SU-DHL-6 (cell line): ENCODE data around the gene YTHDF1.

Experiments used
- H2AFZ ChIP-seq: fragments of 200-600 bp; sonication (generic); 2 replicates; pipeline ENCODE4 v1.6.1; 2014; ENCODE audit warnings: low read depth, mild to moderate bottlenecking, moderate library complexity, mixed read lengths, antibody characterized with exemption, low read length; ENCODE audit not compliant: severe bottlenecking
- H3F3A ChIP-seq: fragments of 200-600 bp; shearing (Covaris generic); 2 replicates; pipeline ENCODE4 v1.6.0; 2016; ENCODE audit warnings: antibody characterized with exemption, mild to moderate bottlenecking; ENCODE audit not compliant: insufficient read depth
- H3K27ac ChIP-seq: fragments of 200-600 bp; sonication (generic); 2 replicates; pipeline ENCODE4 v1.5.1; 2016; ENCODE audit warnings: low read depth, mild to moderate bottlenecking, low read length, moderate library complexity, mixed read lengths
- H3K27me3 ChIP-seq: fragments of 200-600 bp; sonication (generic), shearing (Covaris generic); 2 replicates; pipeline ENCODE4 v1.6.0; 2014; ENCODE audit warnings: mild to moderate bottlenecking, low read length
- H3K36me3 ChIP-seq: fragments of 200-600 bp; sonication (generic); 2 replicates; pipeline ENCODE4 v1.6.1; 2014; ENCODE audit warnings: mild to moderate bottlenecking, low read length, mixed read lengths
- H3K4me2 ChIP-seq: fragments of 300-600, 200-600 bp; shearing (Covaris generic), sonication (generic); 2 replicates; pipeline ENCODE4 v1.6.0; 2014; ENCODE audit warnings: low read length, low read depth, mild to moderate bottlenecking; ENCODE audit not compliant: poor library complexity, severe bottlenecking
- H3K4me3 ChIP-seq: fragments of 200-600 bp; sonication (generic); 2 replicates; pipeline ENCODE4 v1.5.1; 2014; ENCODE audit warnings: antibody characterized with exemption, low read length, mild to moderate bottlenecking, mixed read lengths; ENCODE audit not compliant: insufficient read depth, poor library complexity, severe bottlenecking
- H3K79me2 ChIP-seq: fragments of 200-600 bp; sonication (generic); 2 replicates; pipeline ENCODE4 v1.6.1; 2014; ENCODE audit warnings: mild to moderate bottlenecking, low read length, moderate library complexity; ENCODE audit not compliant: insufficient read depth
- H3K9ac ChIP-seq: fragments of 200-600 bp; sonication (generic); 2 replicates; pipeline ENCODE4 v1.7.0; 2014; ENCODE audit warnings: mild to moderate bottlenecking, low read length
- H3K9me2 ChIP-seq: fragments of 200-600 bp; sonication (generic); replicated peaks from 2 replicates; pipeline ENCODE4 v1.6.1; 2014; ENCODE audit warnings: low read length; ENCODE audit not compliant: insufficient read depth
- H3K9me3 ChIP-seq: fragments of 200-600 bp; sonication (generic); 2 replicates; pipeline ENCODE4 v1.6.1; 2014; ENCODE audit warnings: low read length, mixed read lengths; ENCODE audit not compliant: insufficient read depth
- H4K20me1 ChIP-seq: fragments of 200-600 bp; sonication (generic); 2 replicates; pipeline ENCODE4 v1.6.1; 2014; ENCODE audit warnings: low read depth, mild to moderate bottlenecking, antibody characterized with exemption, low read length, moderate library complexity, mixed read lengths
- EZH2phosphoT487 ChIP-seq: fragments of 200-600 bp; sonication (generic), shearing (Covaris generic); conservative IDR thresholded peaks from 2 replicates; pipeline ENCODE4 v1.6.1; 2018; ENCODE audit warnings: mild to moderate bottlenecking, antibody characterized with exemption, low read length, moderate library complexity, mixed read lengths
- TF ChIP-seq, protein P1 (sequence below): fragments of 200-600 bp; sonication (generic); IDR thresholded peaks from one replicate; pipeline ENCODE4 v1.5.1; 2017; ENCODE audit warnings: antibody characterized with exemption, mild to moderate bottlenecking, low read length, moderate library complexity; ENCODE audit not compliant: insufficient read depth, poor library complexity, severe bottlenecking

Gene YTHDF1

DNA sequence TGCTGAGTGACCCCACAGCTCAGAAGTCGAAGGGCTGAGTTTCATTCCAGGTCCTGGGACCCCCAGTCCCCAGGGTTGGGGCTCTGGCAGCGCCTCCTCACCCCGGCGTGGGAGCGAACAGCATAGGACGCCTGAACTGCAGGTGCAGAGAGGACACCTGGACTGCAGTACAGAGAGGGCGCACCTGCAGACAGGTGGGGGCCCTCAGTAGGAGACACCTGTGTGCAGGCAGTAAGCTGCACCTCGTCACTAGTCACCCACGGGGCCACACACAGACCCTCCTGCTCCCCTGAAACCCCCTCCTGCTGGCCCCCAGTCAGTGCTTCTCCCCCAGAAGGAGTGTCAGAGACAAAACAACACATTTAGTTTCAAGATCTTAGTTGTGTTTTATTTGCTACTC, 46.9 kb upstream of the YTHDF1 start:
- no peaks in the 10 kb centered on the region for H4K20me1 ChIP-seq
- no peaks in the 10 kb centered on the region for H3F3A ChIP-seq
- H3K4me2 ChIP-seq = no peak overlapping the region
- H3K9me3 ChIP-seq = no peaks in the 10 kb centered on the region
- no peak overlapping the region for H3K9ac ChIP-seq
- no peak overlapping the region for H3K4me3 ChIP-seq
- H3K27ac ChIP-seq = no peak overlapping the region
- H3K27me3 ChIP-seq = no peaks in the 10 kb centered on the region; the same call in 1 of the 2 replicates
- no peaks in the 10 kb centered on the region for H3K36me3 ChIP-seq
- no peaks in the 10 kb centered on the region for H3K9me2 ChIP-seq
- H2AFZ ChIP-seq = no peak overlapping the region
- no peaks in the 10 kb centered on the region for H3K79me2 ChIP-seq
- TF ChIP-seq, protein P1, sequence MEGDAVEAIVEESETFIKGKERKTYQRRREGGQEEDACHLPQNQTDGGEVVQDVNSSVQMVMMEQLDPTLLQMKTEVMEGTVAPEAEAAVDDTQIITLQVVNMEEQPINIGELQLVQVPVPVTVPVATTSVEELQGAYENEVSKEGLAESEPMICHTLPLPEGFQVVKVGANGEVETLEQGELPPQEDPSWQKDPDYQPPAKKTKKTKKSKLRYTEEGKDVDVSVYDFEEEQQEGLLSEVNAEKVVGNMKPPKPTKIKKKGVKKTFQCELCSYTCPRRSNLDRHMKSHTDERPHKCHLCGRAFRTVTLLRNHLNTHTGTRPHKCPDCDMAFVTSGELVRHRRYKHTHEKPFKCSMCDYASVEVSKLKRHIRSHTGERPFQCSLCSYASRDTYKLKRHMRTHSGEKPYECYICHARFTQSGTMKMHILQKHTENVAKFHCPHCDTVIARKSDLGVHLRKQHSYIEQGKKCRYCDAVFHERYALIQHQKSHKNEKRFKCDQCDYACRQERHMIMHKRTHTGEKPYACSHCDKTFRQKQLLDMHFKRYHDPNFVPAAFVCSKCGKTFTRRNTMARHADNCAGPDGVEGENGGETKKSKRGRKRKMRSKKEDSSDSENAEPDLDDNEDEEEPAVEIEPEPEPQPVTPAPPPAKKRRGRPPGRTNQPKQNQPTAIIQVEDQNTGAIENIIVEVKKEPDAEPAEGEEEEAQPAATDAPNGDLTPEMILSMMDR = no peak
- no peak for TF ChIP-seq EZH2phosphoT487

DNA sequence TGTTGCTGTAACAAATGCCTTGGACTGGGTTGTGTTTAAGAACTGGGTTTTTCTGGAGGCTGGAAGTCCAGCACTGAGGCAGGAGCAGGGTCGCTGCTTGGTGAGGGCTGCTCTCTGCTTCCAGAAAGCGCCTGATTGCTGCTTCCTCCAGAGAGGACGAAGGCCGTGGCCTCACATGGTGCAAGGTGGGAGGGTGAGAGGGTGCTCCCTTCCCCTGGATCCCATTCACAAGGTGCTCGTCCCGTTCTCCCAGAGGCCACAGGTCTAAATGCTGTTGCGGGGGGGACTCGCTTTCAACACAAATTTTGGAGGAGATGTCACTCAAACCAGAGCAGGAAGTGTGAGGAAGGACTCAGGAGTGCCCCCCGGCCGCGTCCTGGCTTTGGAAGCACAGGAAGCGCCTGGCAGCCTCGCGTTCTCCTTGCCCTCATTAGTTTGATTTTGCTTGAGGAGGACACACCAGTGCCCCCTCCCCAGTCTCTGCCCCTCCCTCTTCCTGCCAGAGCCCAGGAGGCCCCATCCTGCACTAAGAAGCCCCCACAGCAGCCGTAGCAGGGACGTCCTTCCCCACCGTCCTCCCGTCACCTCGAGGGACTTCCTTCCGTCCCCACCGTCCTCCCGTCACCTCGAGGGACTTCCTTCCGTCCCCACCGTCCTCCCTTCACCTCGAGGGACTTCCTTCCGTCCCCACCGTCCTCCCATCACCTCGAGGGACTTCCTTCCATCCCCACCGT, 46.0 kb upstream of the YTHDF1 start:
- Histone ChIP-seq H3K79me2 (no peaks in the 10 kb centered on the region), H3K9ac (no peak overlapping the region), H2AFZ (no peak overlapping the region), H3K9me3 (no peaks in the 10 kb centered on the region), H3K27me3 (no peaks in the 10 kb centered on the region; the same call in 1 of the 2 replicates), H4K20me1 (no peaks in the 10 kb centered on the region), H3K9me2 (no peaks in the 10 kb centered on the region), H3F3A (no peaks in the 10 kb centered on the region), H3K27ac (no peak overlapping the region), H3K4me2 (no peak overlapping the region), H3K4me3 (no peak overlapping the region), H3K36me3 (no peaks in the 10 kb centered on the region)
- TF ChIP-seq, protein P1 = no peak
- TF ChIP-seq EZH2phosphoT487 = no peak

DNA sequence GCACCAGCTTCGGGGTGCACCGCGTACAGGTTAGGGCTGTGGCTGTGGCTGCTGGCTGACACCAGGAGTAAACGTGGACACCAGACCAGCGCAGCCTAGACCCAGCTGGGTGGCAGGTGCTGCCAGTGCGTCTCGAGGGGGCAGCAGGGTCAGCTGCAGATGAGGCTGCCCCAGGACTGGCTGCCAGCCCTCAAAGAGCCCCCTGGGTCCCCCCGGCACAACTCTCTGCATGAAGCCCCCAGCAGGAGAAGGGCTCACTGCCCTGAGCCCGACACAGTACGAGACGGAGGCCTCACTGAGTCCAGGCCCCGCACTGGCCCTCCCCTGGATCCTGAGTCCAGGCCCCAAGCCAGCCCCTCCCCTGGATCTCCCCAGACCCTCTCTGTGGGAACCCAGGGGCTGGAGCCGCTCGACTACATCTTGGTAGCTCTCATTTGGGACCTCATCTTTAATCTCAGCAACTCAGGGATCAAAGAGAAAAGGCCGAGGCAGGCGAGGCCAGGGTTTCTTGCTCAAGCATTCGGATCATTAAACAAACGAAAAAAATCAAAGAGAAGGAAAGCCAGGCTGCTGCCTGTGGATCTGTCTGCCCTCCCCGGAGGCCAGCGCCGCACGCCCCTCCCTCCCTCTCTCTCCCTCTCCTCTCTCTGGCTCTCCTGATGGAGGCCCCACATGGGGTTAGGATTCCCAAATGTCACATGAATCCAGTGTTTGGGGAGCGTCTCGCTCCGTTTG, 45.3 kb upstream of the YTHDF1 start:
- Histone ChIP-seq H4K20me1 (no peaks in the 10 kb centered on the region), H3F3A (no peaks in the 10 kb centered on the region), H3K27me3 (no peaks in the 10 kb centered on the region; the same call in 1 of the 2 replicates), H3K27ac (no peak overlapping the region), H3K36me3 (no peaks in the 10 kb centered on the region), H3K79me2 (no peaks in the 10 kb centered on the region), H3K9me2 (no peaks in the 10 kb centered on the region), H3K9ac (no peak overlapping the region), H3K9me3 (no peaks in the 10 kb centered on the region), H3K4me3 (no peak overlapping the region), H3K4me2 (no peak overlapping the region), H2AFZ (no peak overlapping the region)
- TF ChIP-seq EZH2phosphoT487 = no peak
- TF ChIP-seq, protein P1 = no peak
